GM23338 (cell line): Measurements from ENCODE around the gene VHLL. TPM values are rescaled to one million over a fixed set of nuclear protein-coding genes. Genes with fewer than 3 reads are reported as not detected.

Experiments used
- ATAC-seq: fragments of 200-7000 bp; cut with Tn5 transposase; 3 replicates; pipeline ENCODE4 v1.9.1; 2020
- DNase-seq: peaks from one replicate; pipeline ENCODE4 v3.0.0-alpha.2; 2015; ENCODE audit warnings: low spot score
- H2AFZ ChIP-seq: fragments of 200-600 bp; sonication (generic); 2 replicates; pipeline ENCODE4 v1.8.0; 2016; ENCODE audit warnings: antibody characterized with exemption, mild to moderate bottlenecking, moderate library complexity
- H3F3A ChIP-seq: fragments of 200-600 bp; sonication (generic); replicated peaks from 2 replicates; pipeline ENCODE4 v1.8.0; 2017; ENCODE audit warnings: antibody characterized with exemption, mixed run types, low read depth
- H3K27ac ChIP-seq: fragments of 200-600 bp; sonication (generic); 2 replicates; pipeline ENCODE4 v1.6.1; 2016; ENCODE audit warnings: low read depth
- H3K27me3 ChIP-seq: fragments of 200-600 bp; sonication (generic); 2 replicates; pipeline ENCODE4 v1.8.0; 2016; ENCODE audit warnings: mild to moderate bottlenecking, mixed run types, moderate library complexity; ENCODE audit not compliant: insufficient read depth
- H3K36me3 ChIP-seq: fragments of 200-600 bp; sonication (generic); 2 replicates; pipeline ENCODE4 v1.8.0; 2016; ENCODE audit warnings: mild to moderate bottlenecking; ENCODE audit not compliant: insufficient read depth
- H3K4me1 ChIP-seq: fragments of 200-600 bp; sonication (generic); 2 replicates; pipeline ENCODE4 v1.8.0; 2016; ENCODE audit warnings: mild to moderate bottlenecking, moderate library complexity; ENCODE audit not compliant: insufficient read depth
- H3K4me2 ChIP-seq: fragments of 200-600 bp; sonication (generic); 2 replicates; pipeline ENCODE4 v1.7.1; 2017; ENCODE audit warnings: mixed run types
- H3K4me3 ChIP-seq: fragments of 200-600 bp; sonication (generic); 2 replicates; pipeline ENCODE4 v1.6.1; 2016; ENCODE audit warnings: mixed run types
- H3K79me2 ChIP-seq: fragments of 200-600 bp; sonication (generic); replicated peaks from 2 replicates; pipeline ENCODE4 v1.8.0; 2017; ENCODE audit warnings: mild to moderate bottlenecking; ENCODE audit not compliant: insufficient read depth
- H3K9me2 ChIP-seq: fragments of 200-600 bp; sonication (generic); 2 replicates; pipeline ENCODE4 v1.8.0; 2017; ENCODE audit not compliant: insufficient read depth
- H4K20me1 ChIP-seq: fragments of 200-600 bp; sonication (generic); replicated peaks from 2 replicates; pipeline ENCODE4 v1.8.0; 2017; ENCODE audit warnings: mild to moderate bottlenecking; ENCODE audit not compliant: insufficient read depth
- H3K27ac Mint-ChIP-seq: 2 replicates; pipeline ENCODE4 v1.8.0; 2020; ENCODE audit warnings: inconsistent platforms, mild to moderate bottlenecking, moderate library complexity, mixed read lengths
- H3K27me3 Mint-ChIP-seq: 3 replicates; pipeline ENCODE4 v1.8.0; 2022; ENCODE audit warnings: low read depth, mild to moderate bottlenecking, moderate library complexity, mixed read lengths, inconsistent platforms; ENCODE audit not compliant: insufficient read depth, poor library complexity
- H3K36me3 Mint-ChIP-seq: 3 replicates; pipeline ENCODE4 v1.8.0; 2021; ENCODE audit warnings: low read depth, mild to moderate bottlenecking, inconsistent platforms, moderate library complexity, mixed read lengths
- H3K4me1 Mint-ChIP-seq: 3 replicates; pipeline ENCODE4 v1.8.0; 2020; ENCODE audit warnings: mild to moderate bottlenecking, inconsistent platforms, mixed read lengths
- H3K4me3 Mint-ChIP-seq: 3 replicates; pipeline ENCODE4 v1.8.0; 2021; ENCODE audit warnings: moderate library complexity, mild to moderate bottlenecking, inconsistent platforms, mixed read lengths
- H3K9me3 Mint-ChIP-seq: 3 replicates; pipeline ENCODE4 v1.8.0; 2020; ENCODE audit warnings: moderate library complexity, mild to moderate bottlenecking, inconsistent platforms, mixed read lengths
- CREB1 ChIP-seq: fragments of 250-450 bp; sonication (Bioruptor Pico); IDR thresholded peaks from 2 replicates; pipeline ENCODE4 v1.5.0; 2020; ENCODE audit warnings: low read depth, mild to moderate bottlenecking, moderate library complexity
- CTCF ChIP-seq, 2 experiments: fragments of 200-600 bp in 1 of 2; sonication (generic) in 1 of 2; conservative IDR thresholded peaks; 2 replicates each; pipeline versions ENCODE4 v1.5.1 to v1.6.1; 2016 to 2017; ENCODE audit warnings: antibody characterized with exemption in 2 of 2, low read depth in 2 of 2, mild to moderate bottlenecking in 2 of 2, moderate library complexity in 1 of 2
- ETS1 ChIP-seq: IDR thresholded peaks from 2 replicates; pipeline ENCODE4 v1.6.1; 2016; ENCODE audit warnings: antibody characterized with exemption
- EZH2 ChIP-seq: fragments of 200-600 bp; sonication (generic); IDR thresholded peaks from one replicate; pipeline ENCODE4 v1.8.0; 2017; ENCODE audit warnings: antibody characterized with exemption, mild to moderate bottlenecking, low read depth; ENCODE audit not compliant: unreplicated experiment
- EZH2phosphoT487 ChIP-seq: fragments of 200-600 bp; sonication (generic); IDR thresholded peaks from one replicate; pipeline ENCODE4 v1.8.1; 2018; ENCODE audit warnings: antibody characterized with exemption; ENCODE audit not compliant: unreplicated experiment
- JUNB ChIP-seq: IDR thresholded peaks from one replicate; pipeline ENCODE4 v1.6.1; 2016; ENCODE audit warnings: antibody characterized with exemption; ENCODE audit not compliant: unreplicated experiment
- NANOG ChIP-seq: IDR thresholded peaks from 2 replicates; pipeline ENCODE4 v1.6.1; 2016; ENCODE audit warnings: antibody characterized with exemption, borderline replicate concordance
- POLR2AphosphoS5 ChIP-seq: IDR thresholded peaks from 2 replicates; pipeline ENCODE4 v1.6.1; 2016; ENCODE audit warnings: antibody characterized with exemption, low read depth
- STAT1 ChIP-seq: IDR thresholded peaks from one replicate; pipeline ENCODE4 v1.6.1; 2016; ENCODE audit warnings: antibody characterized with exemption; ENCODE audit not compliant: unreplicated experiment
- ZNF114 ChIP-seq: fragments of 250-450 bp; sonication (Bioruptor Pico); IDR thresholded peaks from 2 replicates; pipeline ENCODE4 v1.5.0; 2020; ENCODE audit warnings: mild to moderate bottlenecking, moderate library complexity
- polyA plus RNA-seq: library from polyadenylated mRNA; unstranded; fragments of >200 nt; fragmentation: Nextera tagmentation; extraction: Ambion mirVana; gene quantifications from 2 replicates; pipeline ENCODE4 v1.2.1, GENCODE V29; 2016
- total RNA-seq: library from RNA; depleted of rRNA; stranded (reverse); fragments of >200 nt; shearing (Covaris generic); gene quantifications from 2 replicates; pipeline ENCODE4 v1.2.3, GENCODE V29; 2014
- TF ChIP-seq, protein P1 (sequence below): IDR thresholded peaks from one replicate; pipeline ENCODE4 v1.6.1; 2018; ENCODE audit warnings: antibody characterized with exemption; ENCODE audit not compliant: unreplicated experiment

VHLL gene
- total and polyA plus RNA-seq, 2 experiments from 2014 or later, result not detected

GRCh38 chr1:156283521-156283920 is 15.6 kb downstream of the VHLL start (continued):
- TF ChIP-seq, protein P1, sequence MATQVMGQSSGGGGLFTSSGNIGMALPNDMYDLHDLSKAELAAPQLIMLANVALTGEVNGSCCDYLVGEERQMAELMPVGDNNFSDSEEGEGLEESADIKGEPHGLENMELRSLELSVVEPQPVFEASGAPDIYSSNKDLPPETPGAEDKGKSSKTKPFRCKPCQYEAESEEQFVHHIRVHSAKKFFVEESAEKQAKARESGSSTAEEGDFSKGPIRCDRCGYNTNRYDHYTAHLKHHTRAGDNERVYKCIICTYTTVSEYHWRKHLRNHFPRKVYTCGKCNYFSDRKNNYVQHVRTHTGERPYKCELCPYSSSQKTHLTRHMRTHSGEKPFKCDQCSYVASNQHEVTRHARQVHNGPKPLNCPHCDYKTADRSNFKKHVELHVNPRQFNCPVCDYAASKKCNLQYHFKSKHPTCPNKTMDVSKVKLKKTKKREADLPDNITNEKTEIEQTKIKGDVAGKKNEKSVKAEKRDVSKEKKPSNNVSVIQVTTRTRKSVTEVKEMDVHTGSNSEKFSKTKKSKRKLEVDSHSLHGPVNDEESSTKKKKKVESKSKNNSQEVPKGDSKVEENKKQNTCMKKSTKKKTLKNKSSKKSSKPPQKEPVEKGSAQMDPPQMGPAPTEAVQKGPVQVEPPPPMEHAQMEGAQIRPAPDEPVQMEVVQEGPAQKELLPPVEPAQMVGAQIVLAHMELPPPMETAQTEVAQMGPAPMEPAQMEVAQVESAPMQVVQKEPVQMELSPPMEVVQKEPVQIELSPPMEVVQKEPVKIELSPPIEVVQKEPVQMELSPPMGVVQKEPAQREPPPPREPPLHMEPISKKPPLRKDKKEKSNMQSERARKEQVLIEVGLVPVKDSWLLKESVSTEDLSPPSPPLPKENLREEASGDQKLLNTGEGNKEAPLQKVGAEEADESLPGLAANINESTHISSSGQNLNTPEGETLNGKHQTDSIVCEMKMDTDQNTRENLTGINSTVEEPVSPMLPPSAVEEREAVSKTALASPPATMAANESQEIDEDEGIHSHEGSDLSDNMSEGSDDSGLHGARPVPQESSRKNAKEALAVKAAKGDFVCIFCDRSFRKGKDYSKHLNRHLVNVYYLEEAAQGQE, result no peak

GRCh38 chr1:156282479-156283222 is 16.5 kb downstream of the VHLL start, which contains the start of gene SMG5:
Gene SMG5, minus strand, starts transcription at chr1:156282825. Its CDS starts 145 bp downstream, at chr1:156282680.
- Histone ChIP-seq H3F3A (peaks cover 20% of the 10 kb centered on the region; the same call in 1 of the 2 replicates), H3K79me2 (peaks cover 44% of the 10 kb centered on the region), H3K9me2 (no peaks in the 10 kb centered on the region), H4K20me1 (peaks cover 36% of the 10 kb centered on the region), H3K27ac (peak within 1 kb of the TSS; percentile 92), H2AFZ (peak within 1 kb of the TSS; percentile 95), H3K4me1 (peaks cover 16% of the 10 kb centered on the region), H3K4me2 (peak within 1 kb of the TSS; percentile 96), H3K27me3 (no peaks in the 10 kb centered on the region), H3K36me3 (peaks cover 18% of the 10 kb centered on the region), H3K4me3 (peak within 1 kb of the TSS; percentile 83)
- Mint-ChIP-seq H3K4me3 (peak within 1 kb of the TSS; percentile 98), H3K36me3 (peaks cover 13% of the 10 kb centered on the region), H3K27me3 (peaks cover 16% of the 10 kb centered on the region), H3K9me3 (no peaks in the 10 kb centered on the region), H3K27ac (peak within 1 kb of the TSS; percentile 97), H3K4me1 (peaks cover 19% of the 10 kb centered on the region)
- DNase-seq (peak; percentile 100), ATAC-seq (peak; percentile 89)
- TF ChIP-seq POLR2AphosphoS5, result peak; percentile 95
- no peak for TF ChIP-seq CTCF (conservative IDR thresholded peaks at IDR 0.05; ENCODE audit: low read depth in 2 of 2)
- no peak for TF ChIP-seq STAT1
- TF ChIP-seq ZNF114, result no peak
- TF ChIP-seq EZH2, result no peak
- TF ChIP-seq EZH2phosphoT487, result no peak
- TF ChIP-seq, protein P1, result no peak
- TF ChIP-seq JUNB, result no peak
- peak; percentile 21; the same call in 1 of the 2 replicates for TF ChIP-seq NANOG
- peak; percentile 79 for TF ChIP-seq CREB1 (CRISPR knock-in tag)
- peak; percentile 96 for TF ChIP-seq ETS1
